Measurements from ENCODE around the gene CAPRIN1. TPM values are rescaled to one million over a fixed set of nuclear protein-coding genes. Genes with fewer than 3 reads are reported as not detected.

Gene CAPRIN1
- total and polyA plus RNA-seq, 2 of the 8 experiments (the other 6 are each of a cell fraction or from before 2014, with no cell fraction given), result 221 to 317 TPM

- Histone ChIP-seq H3K27ac (ENCODE audit: low read depth, low read length) (no peak overlapping the region), H4K91ac (replicated peaks; ENCODE audit: insufficient read length, low read length) (no peak overlapping the region), H3K18ac (ENCODE audit: extremely low read depth, low read length) (no peak overlapping the region), H3K23me2 (ENCODE audit: low read depth, low read length) (no peaks in the 10 kb centered on the region), H3K56ac (replicated peaks; ENCODE audit: insufficient read length, low read depth, low read length) (no peak overlapping the region), H2BK15ac (ENCODE audit: low read length) (no peak overlapping the region), H4K8ac (ENCODE audit: extremely low read depth, insufficient read depth, low read length) (no peak overlapping the region), H3K36me3 (ENCODE audit: control insufficient read depth in 2 of 4, insufficient read depth in 4 of 4, low read length in 3 of 4) (no peaks in the 10 kb centered on the region), H2AFZ (ENCODE audit: low read length) (no peak overlapping the region), H3K14ac (ENCODE audit: insufficient read length) (no peak overlapping the region), H3K79me2 (ENCODE audit: control insufficient read depth in 1 of 2, insufficient read depth in 2 of 2, low read length in 2 of 2) (no peaks in the 10 kb centered on the region), H4K20me1 (replicated peaks in 1 of 2; ENCODE audit: control insufficient read depth in 1 of 2, insufficient read depth in 2 of 2, low read length in 2 of 2) (no peaks in the 10 kb centered on the region), H2BK120ac (replicated peaks; ENCODE audit: low read depth, low read length) (no peak overlapping the region), H2BK12ac (ENCODE audit: low read depth, low read length) (no peak overlapping the region), H3K9ac (replicated peaks in 1 of 4; ENCODE audit: extremely low read depth in 1 of 4, low read depth in 3 of 4, low read length in 3 of 4) (no peak overlapping the region), H2AK5ac (ENCODE audit: low read depth, low read length) (no peak overlapping the region), H2BK5ac (ENCODE audit: low read depth, low read length) (no peak overlapping the region), H4K5ac (ENCODE audit: insufficient read length, low read depth, low read length) (no peak overlapping the region), H3K4me2 (ENCODE audit: insufficient read depth in 1 of 2, low read depth in 2 of 2, low read length in 2 of 2) (no peak overlapping the region), H3K23ac (ENCODE audit: insufficient read length) (no peak overlapping the region), H3K4me3 (ENCODE audit: extremely low read depth in 1 of 4, insufficient read depth in 2 of 4, low read depth in 3 of 4, low read length in 4 of 4) (no peak overlapping the region), H3K27me3 (replicated peaks in 1 of 4; ENCODE audit: control insufficient read depth in 3 of 4, extremely low read depth in 1 of 4, insufficient read depth in 3 of 4, low read length in 3 of 4) (no peaks in the 10 kb centered on the region), H3K9me3 (ENCODE audit: insufficient read depth in 2 of 2, low read depth in 1 of 2, low read length in 1 of 2) (no peaks in the 10 kb centered on the region), H3K79me1 (ENCODE audit: low read depth, low read length) (no peaks in the 10 kb centered on the region), H3K4ac (replicated peaks; ENCODE audit: insufficient read length, low read depth, low read length) (no peak overlapping the region), H2BK20ac (ENCODE audit: low read length) (no peak overlapping the region), H3K4me1 (replicated peaks in 1 of 4; ENCODE audit: control insufficient read depth in 3 of 4, insufficient read depth in 4 of 4, low read length in 3 of 4) (peaks cover 0 to 2% (median under 1%) of the 10 kb centered on the region in 4 experiments; a peak in 2 of 7 replicates)
- DNase-seq (ENCODE audit: low read depth in 1 of 2, low spot score in 2 of 2), result no peak
- 90% methylated on average over 11 of the region's 11 CpGs; no CpG with 5 or more reads in 1 of the 2 experiments for WGBS, 2 experiments (ENCODE audit: extremely low coverage in 1 of 2, insufficient coverage in 1 of 2, insufficient read length in 1 of 2, insufficient replicate concordance in 2 of 2, low coverage in 1 of 2, low lambda C conversion rate in 2 of 2, missing lambda C conversion rate in 1 of 2)
- POLR2A ChIA-PET (ENCODE audit: partially characterized antibody), result interaction anchor here (0.7 to 1.1 kb wide), 2 partner anchors 17 to 65 kb away, joined by 3 to 4 read pairs; partner anchors contain the start of gene NAT10
- no peak for FAIRE-seq
- CTCF ChIA-PET (ENCODE audit: partially characterized antibody), result interaction anchor here (1.7 to 1.9 kb wide), 2 partner anchors 44 to 233 kb away, joined by 7 to 8 read pairs; no protein-coding TSS in a partner anchor
- TF ChIP-seq ASH2L (IDR thresholded peaks at IDR 0.05; ENCODE audit: low read length), result no peak
- TF ChIP-seq TAF7 (optimal IDR thresholded peaks at IDR 0.05; ENCODE audit: borderline replicate concordance, low read depth, low read length), result no peak
- no peak for TF ChIP-seq RFX5 (IDR thresholded peaks at IDR 0.05; ENCODE audit: borderline replicate concordance, low read depth, low read length)
- no peak for TF ChIP-seq RAD21 (IDR thresholded peaks at IDR 0.05 in 1 of 2, conservative IDR thresholded peaks at IDR 0.05 in 1 of 2; ENCODE audit: low read depth in 2 of 2, low read length in 2 of 2)
- no peak for TF ChIP-seq ZNF274 (IDR thresholded peaks at IDR 0.05; ENCODE audit: borderline replicate concordance, extremely low read depth, low read length)
- TF ChIP-seq TCF12 (IDR thresholded peaks at IDR 0.05; ENCODE audit: low read depth, low read length), result no peak
- no peak for TF ChIP-seq ATF3 (IDR thresholded peaks at IDR 0.05; ENCODE audit: insufficient read depth, low read depth, low read length)
- TF ChIP-seq SRF (IDR thresholded peaks at IDR 0.05; ENCODE audit: low read depth, low read length), result no peak
- TF ChIP-seq KDM4A (IDR thresholded peaks at IDR 0.05; ENCODE audit: low read depth, low read length, severe bottlenecking), result no peak
- no peak for TF ChIP-seq CBX8 (IDR thresholded peaks at IDR 0.05; ENCODE audit: borderline replicate concordance, low read depth, low read length)
- TF ChIP-seq BACH1 (IDR thresholded peaks at IDR 0.05; ENCODE audit: low read length), result no peak
- no peak for TF ChIP-seq PHF8 (conservative IDR thresholded peaks at IDR 0.05; ENCODE audit: low read depth, low read length)
- TF ChIP-seq SUZ12 (IDR thresholded peaks at IDR 0.05; ENCODE audit: low read length), result no peak
- TF ChIP-seq CHD1 (IDR thresholded peaks at IDR 0.05; ENCODE audit: low read depth, low read length), result no peak
These were observed 11.0 kb upstream of the CAPRIN1 start for GRCh38 chr11:34040571-34040970.
